ENCODE results near the gene RSL24D1.

- TF ChIP-seq EZH2phosphoT487 (IDR thresholded peaks at IDR 0.05; ENCODE audit: insufficient read depth, low read depth) (no peak), EZH2 (IDR thresholded peaks at IDR 0.05; ENCODE audit: insufficient read depth, poor library complexity, severe bottlenecking) (no peak)
Measured at GRCh38 chr15:55133972-55134371, 62.8 kb downstream of the RSL24D1 start.
